Spleen (tissue), 11 donors: ENCODE measurements around the gene NEDD4L. TPM values are rescaled to one million over a fixed set of nuclear protein-coding genes. Genes with fewer than 3 reads are reported as not detected.

Source experiments
- DNase-seq: peaks from one replicate; pipeline ENCODE4 v3.0.0-alpha.2; 2020
- H3K27ac ChIP-seq, 8 donors: fragments of 200-600 bp; sonication (generic) in 7 of 8; 1 replicate in 4 of 8; 2 replicates in 4 of 8; pipeline versions ENCODE4 v1.5.0 to v1.8.0; 2016 to 2021; ENCODE audit warnings: inconsistent platforms in 4 of 8, mild to moderate bottlenecking in 4 of 8, moderate library complexity in 1 of 8
- H3K27me3 ChIP-seq, 7 donors: fragments of 200-600 bp; sonication (generic) in 6 of 7; replicated peaks in 1 of 7; 1 replicate in 4 of 7; 2 replicates in 3 of 7; pipeline versions ENCODE4 v1.5.0 to v1.8.0; 2016 to 2021; ENCODE audit warnings: inconsistent platforms in 3 of 7, mild to moderate bottlenecking in 1 of 7
- H3K36me3 ChIP-seq, 6 donors: fragments of 200-600 bp; sonication (generic) in 5 of 6; 1 replicate in 4 of 6; 2 replicates in 2 of 6; pipeline versions ENCODE4 v1.5.0 to v1.8.0; 2016 to 2021; ENCODE audit warnings: inconsistent platforms in 2 of 6
- H3K4me1 ChIP-seq, 6 donors: fragments of 200-600 bp; sonication (generic) in 5 of 6; 1 replicate in 3 of 6; 2 replicates in 3 of 6; pipeline versions ENCODE4 v1.5.0 to v1.8.0; 2016 to 2021; ENCODE audit warnings: inconsistent platforms in 3 of 6
- H3K4me3 ChIP-seq, 8 donors: fragments of 200-600 bp; sonication (generic) in 7 of 8; 1 replicate in 4 of 8; 2 replicates in 4 of 8; pipeline versions ENCODE4 v1.5.0 to v1.8.0; 2016 to 2021; ENCODE audit warnings: inconsistent platforms in 4 of 8, mild to moderate bottlenecking in 4 of 8, moderate library complexity in 2 of 8
- H3K9me3 ChIP-seq, 8 donors: fragments of 200-600 bp; sonication (generic) in 7 of 8; 1 replicate in 4 of 8; 2 replicates in 4 of 8; pipeline versions ENCODE4 v1.5.0 to v1.8.0; 2016 to 2021; ENCODE audit warnings: inconsistent platforms in 4 of 8
- POLR2A ChIP-seq, 3 donors: fragments of 450-650 bp; IDR thresholded peaks; one replicate each; pipeline ENCODE4 v1.5.1; 2017; ENCODE audit warnings: antibody characterized with exemption in 3 of 3, mild to moderate bottlenecking in 1 of 3
- POLR2AphosphoS5 ChIP-seq, 3 donors: sonication (generic); formaldehyde crosslinking; IDR thresholded peaks; one replicate each; pipeline ENCODE4 v1.5.1; 2017; ENCODE audit warnings: antibody characterized with exemption in 3 of 3
- WGBS, 5 donors: extraction: QIAGEN DNeasy Blood & Tissue Kit in 3 of 5; methylation state at CpG; one replicate each; pipeline versions ENCODE4 v1.1.5 to v1.1.7; 2013 to 2018; 5-methylcytosine and 5-hydroxymethylcytosine counted together
- intact Hi-C: fragments of 100-400 bp; cut with DNase I; formaldehyde crosslinking; loops from one replicate; pipeline ENCODE4 v1.15.0; 2023; ENCODE audit warnings: low total_unique reads
- polyA plus RNA-seq, 3 donors: library from polyadenylated mRNA; stranded (reverse); fragments of 200-250 nt; gene quantifications; one replicate each; pipeline ENCODE4 v1.2.1, GENCODE V29; 2013
- total RNA-seq, 7 donors: library from RNA; depleted of rRNA in 3 of 7; stranded (reverse); fragments of >200 nt in 3 of 7; fragmentation: NEBNext Ultra II Directional in 4 of 7; extraction: Animal tissue kit (Norgen Biotek cat#: 25700) in 4 of 7; gene quantifications; one replicate each; pipeline versions ENCODE4 v1.1.0 to v1.2.1, GENCODE V29; 2016 to 2021
- TF ChIP-seq, protein P1 (sequence below), 11 experiments: fragments of 200-600 bp in 7 of 11; fragments of 450-650 bp in 4 of 11; sonication (generic) in 4 of 11; IDR thresholded peaks in 8 of 11; conservative IDR thresholded peaks in 3 of 11; 1 replicate in 7 of 11; 2 replicates in 4 of 11; pipeline versions ENCODE4 v1.4.0 to v1.8.0; 2016 to 2021; ENCODE audit warnings: antibody characterized with exemption in 11 of 11, inconsistent platforms in 4 of 11, mild to moderate bottlenecking in 1 of 11
- donor health status: healthy with polysubstance abuse.
- donor health status: DM: no; HTN: no; CAD: no; lungs with moderate emphysema.
- donor health status: DM: no; HTN: no; CAD: no.
- donor health status: Bipolar disorder and iron deficiency.
- donor health status: healthy.
- donor health status: DM: no; HTN: no; CAD: no.
- donor health status: DM: yes; HTN: yes; CAD: no.

NEDD4L gene
- total and polyA plus RNA-seq, 10 donors: 8.7 to 26.9 (median 18.3) TPM

DNA sequence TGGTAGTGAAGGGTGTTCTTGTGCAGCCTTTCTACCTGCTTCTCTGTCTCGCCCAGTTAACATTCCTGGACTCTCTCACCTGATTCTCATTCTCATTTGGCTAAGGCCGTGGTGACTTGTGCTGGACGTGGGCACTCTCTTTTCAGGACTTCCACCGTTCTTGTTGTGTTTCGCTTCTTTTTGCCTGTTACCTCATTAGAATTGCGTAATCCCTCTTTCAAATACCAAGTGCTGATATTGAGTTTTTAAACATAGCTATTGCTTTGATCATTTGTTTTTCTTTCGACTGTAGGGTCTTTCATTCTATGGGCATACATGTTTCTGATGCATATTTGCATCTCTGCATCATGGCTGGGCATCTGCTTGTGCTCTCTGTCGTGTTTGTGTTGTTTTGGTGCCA lies 297.9 kb downstream of the NEDD4L start:
- H3K27me3 ChIP-seq: no peaks in the 10 kb centered on the region
- H3K36me3 ChIP-seq: peaks cover 0 to 14% (median 0%) of the 10 kb centered on the region in 6 donors
- no peak for DNase-seq
- intact Hi-C loops: no loop called here
- H3K9me3 ChIP-seq: no peaks in the 10 kb centered on the region
- H3K4me1 ChIP-seq: no peaks in the 10 kb centered on the region
- no peak overlapping the region for H3K4me3 ChIP-seq
- no peak overlapping the region for H3K27ac ChIP-seq
- TF ChIP-seq, protein P1, sequence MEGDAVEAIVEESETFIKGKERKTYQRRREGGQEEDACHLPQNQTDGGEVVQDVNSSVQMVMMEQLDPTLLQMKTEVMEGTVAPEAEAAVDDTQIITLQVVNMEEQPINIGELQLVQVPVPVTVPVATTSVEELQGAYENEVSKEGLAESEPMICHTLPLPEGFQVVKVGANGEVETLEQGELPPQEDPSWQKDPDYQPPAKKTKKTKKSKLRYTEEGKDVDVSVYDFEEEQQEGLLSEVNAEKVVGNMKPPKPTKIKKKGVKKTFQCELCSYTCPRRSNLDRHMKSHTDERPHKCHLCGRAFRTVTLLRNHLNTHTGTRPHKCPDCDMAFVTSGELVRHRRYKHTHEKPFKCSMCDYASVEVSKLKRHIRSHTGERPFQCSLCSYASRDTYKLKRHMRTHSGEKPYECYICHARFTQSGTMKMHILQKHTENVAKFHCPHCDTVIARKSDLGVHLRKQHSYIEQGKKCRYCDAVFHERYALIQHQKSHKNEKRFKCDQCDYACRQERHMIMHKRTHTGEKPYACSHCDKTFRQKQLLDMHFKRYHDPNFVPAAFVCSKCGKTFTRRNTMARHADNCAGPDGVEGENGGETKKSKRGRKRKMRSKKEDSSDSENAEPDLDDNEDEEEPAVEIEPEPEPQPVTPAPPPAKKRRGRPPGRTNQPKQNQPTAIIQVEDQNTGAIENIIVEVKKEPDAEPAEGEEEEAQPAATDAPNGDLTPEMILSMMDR (IDR thresholded peaks at IDR 0.05 in 8 of 11, conservative IDR thresholded peaks at IDR 0.05 in 3 of 11): no peak
- TF ChIP-seq POLR2A (IDR thresholded peaks at IDR 0.05) (no peak), POLR2AphosphoS5 (IDR thresholded peaks at IDR 0.05) (no peak)
- WGBS, 5 donors: 78 to 91% (median 81%) methylated on average over 8 of the region's 8 CpGs

DNA sequence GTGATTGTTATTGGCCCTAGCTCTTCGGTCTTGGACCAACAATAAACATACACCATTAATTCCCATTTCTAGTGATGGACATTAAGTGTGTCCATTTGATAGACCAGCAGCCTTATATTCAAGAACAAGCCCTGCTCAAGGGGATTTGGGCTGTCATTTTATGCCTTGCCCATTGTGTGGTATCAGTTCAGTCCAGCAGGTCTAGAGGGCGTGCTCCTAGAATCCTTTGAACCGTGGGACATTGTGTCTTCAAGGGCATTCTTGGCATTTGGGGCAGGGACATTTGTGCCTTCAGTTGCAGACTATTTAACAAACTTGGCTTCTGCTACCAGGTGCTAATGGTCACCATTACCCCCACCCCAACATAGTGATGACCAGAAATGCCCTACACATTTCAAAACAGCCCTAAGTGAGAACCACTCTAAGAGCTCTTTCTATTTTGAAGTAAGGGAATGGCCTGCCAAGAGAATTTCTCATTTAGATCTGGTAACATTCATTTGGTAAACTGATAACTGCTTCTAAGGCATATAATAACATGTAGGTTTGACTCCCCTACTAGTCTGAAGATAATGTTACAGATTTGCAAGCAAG lies 300.1 kb downstream of the NEDD4L start:
- no peak for DNase-seq
- H3K4me3 ChIP-seq: no peak overlapping the region
- intact Hi-C loops: no loop called here
- TF ChIP-seq POLR2A (IDR thresholded peaks at IDR 0.05) (no peak), POLR2AphosphoS5 (IDR thresholded peaks at IDR 0.05) (no peak)
- TF ChIP-seq, protein P1 (IDR thresholded peaks at IDR 0.05 in 8 of 11, conservative IDR thresholded peaks at IDR 0.05 in 3 of 11): no peak
- no peaks in the 10 kb centered on the region for H3K9me3 ChIP-seq
- H3K36me3 ChIP-seq: peaks cover 0 to 14% (median 0%) of the 10 kb centered on the region in 6 donors
- no peak overlapping the region for H3K27ac ChIP-seq
- WGBS, 5 donors: 88 to 95% (median 95%) methylated on average over 3 of the region's 3 CpGs
- H3K27me3 ChIP-seq: no peaks in the 10 kb centered on the region
- no peaks in the 10 kb centered on the region for H3K4me1 ChIP-seq

DNA sequence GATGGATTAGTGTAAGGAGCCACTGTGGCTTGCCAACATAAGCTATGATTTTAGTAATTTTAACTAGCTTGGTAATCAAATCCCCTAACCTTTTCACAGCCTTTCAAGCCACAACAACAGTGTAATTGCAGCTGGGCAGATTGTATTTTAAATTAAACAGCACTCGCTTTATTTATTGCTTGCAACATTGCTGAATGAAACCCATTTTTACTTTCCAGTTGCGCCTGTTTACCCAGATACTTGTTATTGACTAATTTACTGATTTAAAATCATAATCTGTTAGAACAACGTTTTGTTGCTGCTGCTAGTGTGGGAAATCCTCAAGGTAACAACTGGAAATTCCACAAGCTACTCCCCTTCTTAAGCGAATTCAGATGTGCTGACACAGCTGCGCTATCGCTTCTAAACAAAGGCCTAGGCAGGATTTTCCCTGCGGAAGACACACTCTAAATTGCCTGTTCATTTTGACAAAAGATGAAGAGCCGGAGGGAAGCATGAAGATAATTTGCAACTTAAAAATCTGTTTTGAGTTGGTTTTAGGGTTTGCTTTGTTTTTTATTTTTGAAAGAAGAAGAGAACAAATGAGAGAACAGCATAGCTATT lies 300.9 kb downstream of the NEDD4L start:
- no peak for DNase-seq
- no peak overlapping the region for H3K27ac ChIP-seq
- intact Hi-C loops: no loop called here
- H3K4me3 ChIP-seq: no peak overlapping the region
- no peaks in the 10 kb centered on the region for H3K4me1 ChIP-seq
- H3K27me3 ChIP-seq: no peaks in the 10 kb centered on the region
- TF ChIP-seq POLR2A (IDR thresholded peaks at IDR 0.05): no peak
- TF ChIP-seq, protein P1 (IDR thresholded peaks at IDR 0.05 in 8 of 11, conservative IDR thresholded peaks at IDR 0.05 in 3 of 11): no peak
- TF ChIP-seq POLR2AphosphoS5 (IDR thresholded peaks at IDR 0.05): no peak
- no peaks in the 10 kb centered on the region for H3K9me3 ChIP-seq
- H3K36me3 ChIP-seq: peaks cover 0 to 14% (median 0%) of the 10 kb centered on the region in 6 donors
- WGBS, 5 donors: 77 to 89% (median 79%) methylated on average over 8 of the region's 8 CpGs

DNA sequence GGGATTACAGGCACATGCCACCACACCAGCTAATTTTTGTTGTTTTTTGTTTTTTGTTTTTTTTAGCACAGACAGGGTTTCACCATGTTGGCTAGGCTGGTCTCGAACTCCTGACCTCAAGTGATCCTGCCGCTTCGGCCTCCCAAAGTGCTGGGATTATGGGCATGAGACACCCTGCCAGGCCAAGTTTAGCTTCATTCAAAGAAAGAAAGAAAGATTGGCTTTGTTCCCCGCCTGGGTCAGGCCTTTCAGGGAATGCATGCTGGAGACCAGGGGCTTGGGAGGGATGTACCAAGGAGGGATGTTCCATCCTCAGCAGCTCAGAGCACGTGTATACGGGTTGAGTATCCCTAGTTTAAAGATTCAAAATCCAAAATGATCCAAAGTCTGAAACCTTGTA lies 301.8 kb downstream of the NEDD4L start:
- DNase-seq: no peak
- Histone ChIP-seq H3K27me3 (no peaks in the 10 kb centered on the region), H3K4me1 (no peaks in the 10 kb centered on the region), H3K4me3 (no peak overlapping the region), H3K27ac (no peak overlapping the region), H3K36me3 (peaks cover 0 to 17% (median 0%) of the 10 kb centered on the region in 6 donors), H3K9me3 (no peaks in the 10 kb centered on the region)
- WGBS, 5 donors: 93 to 96% (median 95%) methylated on average over 6 of the region's 6 CpGs
- TF ChIP-seq, protein P1 (IDR thresholded peaks at IDR 0.05 in 8 of 11, conservative IDR thresholded peaks at IDR 0.05 in 3 of 11): no peak
- no peak for TF ChIP-seq POLR2AphosphoS5 (IDR thresholded peaks at IDR 0.05)
- no peak for TF ChIP-seq POLR2A (IDR thresholded peaks at IDR 0.05)
- intact Hi-C loops: no loop called here
